Natural killer cell (primary cell): ENCODE measurements around the gene STK32C. TPM values are rescaled to one million over a fixed set of nuclear protein-coding genes. Genes with fewer than 3 reads are reported as not detected.

ENCODE experiments used
- ATAC-seq, 3 donors: fragments of 150-1000 bp in 2 of 3; fragments of 200-7000 bp in 1 of 3; cut with Tn5 transposase; 1 replicate in 1 of 3; 2 replicates in 2 of 3; pipeline ENCODE4 v1.10.0; 2021; ENCODE audit warnings: mild to moderate bottlenecking in 2 of 3, moderate library complexity in 2 of 3
- DNase-seq, 2 donors: peaks; one replicate each; pipeline versions ENCODE4 v3.0.0 to v3.0.0-alpha.2; 2013 to 2021; ENCODE audit warnings: mixed read lengths in 1 of 2
- H3K27ac ChIP-seq: one replicate; pipeline ENCODE4 v1.5.1; 2013; ENCODE audit warnings: mild to moderate bottlenecking, low read length
- H3K27me3 ChIP-seq: one replicate; pipeline ENCODE4 v1.6.1; 2013; ENCODE audit warnings: low read length; ENCODE audit not compliant: control insufficient read depth, insufficient read depth
- H3K36me3 ChIP-seq: one replicate; pipeline ENCODE4 v1.6.1; 2013; ENCODE audit warnings: low read length; ENCODE audit not compliant: control insufficient read depth, insufficient read depth
- H3K4me1 ChIP-seq: one replicate; pipeline ENCODE4 v1.6.1; 2013; ENCODE audit warnings: low read length; ENCODE audit not compliant: control insufficient read depth, insufficient read depth
- H3K4me3 ChIP-seq: one replicate; pipeline ENCODE4 v1.5.1; 2013; ENCODE audit warnings: low read length
- H3K9me3 ChIP-seq: one replicate; pipeline ENCODE4 v1.6.1; 2013; ENCODE audit warnings: low read length; ENCODE audit not compliant: control insufficient read depth, insufficient read depth
- H3K27ac Mint-ChIP-seq, 2 donors: one replicate each; pipeline ENCODE4 v1.8.0; 2022; ENCODE audit warnings: mild to moderate bottlenecking in 2 of 2, mixed read lengths in 2 of 2, moderate library complexity in 1 of 2
- H3K27me3 Mint-ChIP-seq, 2 donors: one replicate each; pipeline ENCODE4 v1.8.0; 2022; ENCODE audit warnings: low read depth in 2 of 2, mixed read lengths in 2 of 2
- H3K36me3 Mint-ChIP-seq: one replicate; pipeline ENCODE4 v1.8.0; 2022; ENCODE audit warnings: mixed read lengths
- H3K4me1 Mint-ChIP-seq, 2 donors: one replicate each; pipeline ENCODE4 v1.8.0; 2022; ENCODE audit warnings: mixed read lengths in 2 of 2
- H3K4me3 Mint-ChIP-seq: one replicate; pipeline ENCODE4 v1.8.0; 2022; ENCODE audit warnings: mild to moderate bottlenecking, moderate library complexity, mixed read lengths
- H3K9me3 Mint-ChIP-seq, 2 donors: one replicate each; pipeline ENCODE4 v1.8.0; 2022; ENCODE audit warnings: mixed read lengths in 2 of 2
- CTCF ChIP-seq: fragments of 200-600 bp; IDR thresholded peaks from one replicate; pipeline ENCODE4 v1.8.0; 2022; ENCODE audit warnings: antibody characterized with exemption
- whole genome bisulfite sequencing: methylation state at CpG from one replicate; pipeline ENCODE4 v1.1.7; 2013; ENCODE audit warnings: missing lambda C conversion rate; ENCODE audit not compliant: insufficient coverage; 5-methylcytosine and 5-hydroxymethylcytosine counted together
- intact Hi-C: fragments of 100-400 bp; cut with micrococcal nuclease; formaldehyde crosslinking; loops from one replicate; pipeline ENCODE4 v1.14.2; 2022
- total RNA-seq, 4 donors: library from RNA; stranded (reverse); fragments of 120-200 nt in 1 of 4; gene quantifications; one replicate each; pipeline versions ENCODE4 v1.2.3 to v1.2.4, GENCODE V29; 2013 to 2022

The STK32C gene
- total RNA-seq, 3 donors from 2014 or later (not counting 1 experiment from before 2014, with no cell fraction given), result 12.7 to 22.1 (median 17.9) TPM

- no peak overlapping the region for H3K4me3 Mint-ChIP-seq
- H3K36me3 ChIP-seq, result no peaks in the 10 kb centered on the region
- H3K36me3 Mint-ChIP-seq, result no peaks in the 10 kb centered on the region
- intact Hi-C loops, result no loop called here
- no peaks in the 10 kb centered on the region for H3K9me3 Mint-ChIP-seq
- DNase-seq, result no peak
- no peak overlapping the region for H3K27ac ChIP-seq
- 84% methylated on average over 11 of the region's 11 CpGs for WGBS
- H3K27me3 ChIP-seq, result peaks cover 20% of the 10 kb centered on the region
- no peak overlapping the region for H3K4me3 ChIP-seq
- H3K27ac Mint-ChIP-seq, result peak overlapping the region; percentile 59 to 81
- TF ChIP-seq CTCF, result no peak
- peaks cover 24 to 31% of the 10 kb centered on the region in 2 donors for H3K27me3 Mint-ChIP-seq
- H3K9me3 ChIP-seq, result peaks cover 4% of the 10 kb centered on the region
- no peak for ATAC-seq
- peaks cover 4% of the 10 kb centered on the region for H3K4me1 ChIP-seq
- H3K4me1 Mint-ChIP-seq, result peaks cover 0 to 12% of the 10 kb centered on the region in 2 donors
These were observed 133.5 kb downstream of the STK32C start for GRCh38 chr10:132174237-132174636.

GRCh38 chr10:132173185-132173584 is 134.6 kb downstream of the STK32C start:
- Mint-ChIP-seq H3K36me3 (no peaks in the 10 kb centered on the region), H3K27ac (peak overlapping the region; percentile 59 to 81), H3K4me1 (peaks cover 0 to 12% of the 10 kb centered on the region in 2 donors), H3K9me3 (no peaks in the 10 kb centered on the region), H3K27me3 (peaks cover 21 to 28% of the 10 kb centered on the region in 2 donors), H3K4me3 (peak overlapping the region; percentile 15)
- Histone ChIP-seq H3K4me3 (no peak overlapping the region), H3K9me3 (peaks cover 4% of the 10 kb centered on the region), H3K27ac (no peak overlapping the region), H3K27me3 (peaks cover 20% of the 10 kb centered on the region), H3K36me3 (no peaks in the 10 kb centered on the region), H3K4me1 (peaks cover 4% of the 10 kb centered on the region)
- intact Hi-C loops, result no loop called here
- ATAC-seq (no peak), DNase-seq (peak in 1 of 2 donors; percentile 11)
- WGBS, result 92% methylated on average over 5 of the region's 5 CpGs
- no peak for TF ChIP-seq CTCF

GRCh38 chr10:132172091-132173066 is 135.4 kb downstream of the STK32C start:
- peaks cover 0 to 12% of the 10 kb centered on the region in 2 donors for H3K4me1 Mint-ChIP-seq

More at GRCh38 chr10:132172091-132173066, 135.4 kb downstream of the STK32C start:
- no peak for TF ChIP-seq CTCF
- DNase-seq (no peak), ATAC-seq (peak in 1 of 3 donors; percentile 18)
- Mint-ChIP-seq H3K27me3 (peaks cover 14 to 20% of the 10 kb centered on the region in 2 donors), H3K9me3 (no peaks in the 10 kb centered on the region), H3K27ac (peak overlapping the region in 1 of 2 donors; percentile 81), H3K4me3 (no peak overlapping the region), H3K36me3 (no peaks in the 10 kb centered on the region)
- Histone ChIP-seq H3K27ac (no peak overlapping the region), H3K27me3 (peaks cover 13% of the 10 kb centered on the region), H3K4me3 (no peak overlapping the region), H3K36me3 (no peaks in the 10 kb centered on the region), H3K4me1 (peaks cover 4% of the 10 kb centered on the region), H3K9me3 (peaks cover 4% of the 10 kb centered on the region)
- intact Hi-C loops, result no loop called here
- 71% methylated on average over 26 of the region's 26 CpGs for WGBS
